Measurements from ENCODE around the gene ANGPT4.
A peak's percentile ranks its signal among the peaks of the same experiment; 100 is the strongest.

The ANGPT4 gene, protein sequence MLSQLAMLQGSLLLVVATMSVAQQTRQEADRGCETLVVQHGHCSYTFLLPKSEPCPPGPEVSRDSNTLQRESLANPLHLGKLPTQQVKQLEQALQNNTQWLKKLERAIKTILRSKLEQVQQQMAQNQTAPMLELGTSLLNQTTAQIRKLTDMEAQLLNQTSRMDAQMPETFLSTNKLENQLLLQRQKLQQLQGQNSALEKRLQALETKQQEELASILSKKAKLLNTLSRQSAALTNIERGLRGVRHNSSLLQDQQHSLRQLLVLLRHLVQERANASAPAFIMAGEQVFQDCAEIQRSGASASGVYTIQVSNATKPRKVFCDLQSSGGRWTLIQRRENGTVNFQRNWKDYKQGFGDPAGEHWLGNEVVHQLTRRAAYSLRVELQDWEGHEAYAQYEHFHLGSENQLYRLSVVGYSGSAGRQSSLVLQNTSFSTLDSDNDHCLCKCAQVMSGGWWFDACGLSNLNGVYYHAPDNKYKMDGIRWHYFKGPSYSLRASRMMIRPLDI

DNA sequence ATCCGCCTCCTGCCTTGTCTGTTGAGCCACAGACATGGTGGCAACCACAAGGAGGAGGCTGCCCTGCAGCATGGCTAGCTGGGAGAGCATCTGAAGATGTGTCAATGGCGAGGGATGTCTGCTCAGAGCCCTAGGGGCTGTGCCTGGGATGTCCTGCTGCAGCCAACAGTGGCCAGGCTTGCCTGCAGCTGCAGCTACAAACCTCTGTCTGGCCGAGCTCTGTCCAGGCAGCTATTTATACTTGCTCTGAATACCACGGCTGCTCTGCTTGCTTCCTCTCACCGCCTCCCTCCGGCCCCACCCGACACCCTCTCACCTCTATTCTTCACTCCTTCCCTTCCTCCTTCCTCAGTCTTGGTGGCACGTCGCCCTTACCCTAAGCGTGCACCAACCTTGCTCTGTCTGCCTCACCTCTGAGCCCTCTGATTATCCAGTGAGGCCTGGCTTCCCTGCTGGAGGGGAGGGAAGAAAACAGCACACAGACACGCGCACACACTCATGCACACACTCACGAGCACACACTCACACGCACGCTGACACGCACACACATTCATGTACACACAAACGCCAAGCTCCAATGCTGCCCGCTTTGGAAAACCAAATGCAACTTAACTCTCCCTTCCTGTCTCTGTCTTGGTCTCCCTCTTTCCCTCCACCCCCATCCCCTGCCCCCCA is at the start of gene ANGPT4:
Gene ANGPT4, minus strand, starts transcription at position 210 of the 675 bp plus-strand sequence. Its CDS starts 120 bp downstream, at position 90.
- peak; percentile 22 for DNase-seq (ENCODE audit: low read depth)
- H3K4me3 ChIP-seq (ENCODE audit: low read depth, low read length), result no peak within 1 kb of the TSS
- TF ChIP-seq, protein P1, sequence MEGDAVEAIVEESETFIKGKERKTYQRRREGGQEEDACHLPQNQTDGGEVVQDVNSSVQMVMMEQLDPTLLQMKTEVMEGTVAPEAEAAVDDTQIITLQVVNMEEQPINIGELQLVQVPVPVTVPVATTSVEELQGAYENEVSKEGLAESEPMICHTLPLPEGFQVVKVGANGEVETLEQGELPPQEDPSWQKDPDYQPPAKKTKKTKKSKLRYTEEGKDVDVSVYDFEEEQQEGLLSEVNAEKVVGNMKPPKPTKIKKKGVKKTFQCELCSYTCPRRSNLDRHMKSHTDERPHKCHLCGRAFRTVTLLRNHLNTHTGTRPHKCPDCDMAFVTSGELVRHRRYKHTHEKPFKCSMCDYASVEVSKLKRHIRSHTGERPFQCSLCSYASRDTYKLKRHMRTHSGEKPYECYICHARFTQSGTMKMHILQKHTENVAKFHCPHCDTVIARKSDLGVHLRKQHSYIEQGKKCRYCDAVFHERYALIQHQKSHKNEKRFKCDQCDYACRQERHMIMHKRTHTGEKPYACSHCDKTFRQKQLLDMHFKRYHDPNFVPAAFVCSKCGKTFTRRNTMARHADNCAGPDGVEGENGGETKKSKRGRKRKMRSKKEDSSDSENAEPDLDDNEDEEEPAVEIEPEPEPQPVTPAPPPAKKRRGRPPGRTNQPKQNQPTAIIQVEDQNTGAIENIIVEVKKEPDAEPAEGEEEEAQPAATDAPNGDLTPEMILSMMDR (IDR thresholded peaks at IDR 0.05; ENCODE audit: low read depth, low read length), result no peak
- TF ChIP-seq, protein P2, sequence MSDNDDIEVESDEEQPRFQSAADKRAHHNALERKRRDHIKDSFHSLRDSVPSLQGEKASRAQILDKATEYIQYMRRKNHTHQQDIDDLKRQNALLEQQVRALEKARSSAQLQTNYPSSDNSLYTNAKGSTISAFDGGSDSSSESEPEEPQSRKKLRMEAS (IDR thresholded peaks at IDR 0.05; ENCODE audit: low read depth, low read length), result no peak
- TF ChIP-seq POLR2A (IDR thresholded peaks at IDR 0.05; ENCODE audit: extremely low read depth, insufficient read length) (no peak), MYC (IDR thresholded peaks at IDR 0.05; ENCODE audit: low read depth, low read length) (no peak)

DNA sequence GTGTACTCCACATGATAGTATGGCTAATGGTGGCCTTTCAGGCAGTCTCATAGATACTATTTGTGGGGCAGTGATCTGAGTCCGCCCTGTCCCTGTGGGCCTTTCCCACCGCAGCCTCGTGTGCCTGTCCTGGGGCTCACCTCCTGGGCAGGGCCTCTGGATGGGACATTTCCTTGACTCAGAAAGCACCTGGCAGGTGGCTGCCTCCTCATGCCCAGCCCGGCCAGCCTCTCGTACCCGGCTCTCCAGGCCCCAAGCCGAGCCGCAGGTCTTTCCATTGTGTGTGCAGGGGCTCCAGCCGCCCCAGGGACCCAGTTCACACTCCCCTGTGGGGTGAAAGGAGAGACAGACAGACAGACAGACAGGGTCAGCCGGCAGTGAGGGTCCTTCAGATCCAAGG is 47.7 kb upstream of the ANGPT4 start:
- DNase-seq (ENCODE audit: low read depth), result no peak
- no peak for TF ChIP-seq MYC (IDR thresholded peaks at IDR 0.05; ENCODE audit: low read depth, low read length)
- TF ChIP-seq POLR2A (IDR thresholded peaks at IDR 0.05; ENCODE audit: extremely low read depth, insufficient read length), result no peak
- TF ChIP-seq, protein P1 (IDR thresholded peaks at IDR 0.05; ENCODE audit: low read depth, low read length), result no peak
- TF ChIP-seq, protein P2 (IDR thresholded peaks at IDR 0.05; ENCODE audit: low read depth, low read length), result no peak
- no peak overlapping the region for H3K4me3 ChIP-seq (ENCODE audit: low read depth, low read length)

DNA sequence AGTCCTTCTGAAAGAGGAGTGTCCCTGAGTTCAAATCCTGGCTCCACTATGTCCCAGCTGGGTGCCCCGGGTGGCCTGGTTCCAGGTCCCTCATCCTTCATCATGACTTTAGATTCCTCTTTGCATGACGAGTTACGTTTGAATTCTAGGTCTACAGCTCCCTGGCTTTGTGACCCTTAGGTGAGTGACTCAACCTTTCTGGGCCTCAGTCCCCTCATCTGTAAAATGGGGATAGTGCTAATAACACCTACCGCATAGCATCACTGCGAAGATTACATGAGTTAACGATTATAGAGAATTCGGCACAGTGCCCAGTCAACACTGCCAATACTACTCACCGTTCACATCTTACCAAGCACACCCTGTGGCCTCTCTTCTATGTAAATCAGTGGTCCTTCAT is 46.5 kb upstream of the ANGPT4 start:
- no peak overlapping the region for H3K4me3 ChIP-seq (ENCODE audit: low read depth, low read length)
- TF ChIP-seq, protein P1 (IDR thresholded peaks at IDR 0.05; ENCODE audit: low read depth, low read length), result no peak
- TF ChIP-seq, protein P2 (IDR thresholded peaks at IDR 0.05; ENCODE audit: low read depth, low read length), result no peak
- TF ChIP-seq POLR2A (IDR thresholded peaks at IDR 0.05; ENCODE audit: extremely low read depth, insufficient read length) (no peak), MYC (IDR thresholded peaks at IDR 0.05; ENCODE audit: low read depth, low read length) (no peak)
- no peak for DNase-seq (ENCODE audit: low read depth)

DNA sequence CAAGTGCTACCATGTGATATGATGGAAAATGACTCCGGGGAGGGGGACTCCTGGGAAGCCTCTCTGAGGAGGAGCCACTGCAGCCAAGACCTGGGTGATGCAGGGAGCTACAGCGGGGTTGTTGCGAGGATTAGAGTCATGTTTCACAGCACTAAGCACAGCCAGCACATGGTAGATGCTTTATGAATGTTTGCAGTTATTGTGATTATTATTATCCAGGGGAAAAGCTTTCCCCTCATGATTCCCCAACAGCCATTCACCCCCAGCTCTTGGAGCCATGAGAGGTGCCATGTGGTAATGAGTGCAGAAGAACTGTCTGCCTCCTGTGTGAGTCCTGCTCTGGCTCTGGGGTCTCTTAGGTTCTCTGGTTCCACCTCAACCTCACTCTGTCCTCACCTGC is 46.1 kb upstream of the ANGPT4 start:
- TF ChIP-seq, protein P2 (IDR thresholded peaks at IDR 0.05; ENCODE audit: low read depth, low read length), result no peak
- TF ChIP-seq, protein P1 (IDR thresholded peaks at IDR 0.05; ENCODE audit: low read depth, low read length), result no peak
- no peak for TF ChIP-seq MYC (IDR thresholded peaks at IDR 0.05; ENCODE audit: low read depth, low read length)
- no peak for TF ChIP-seq POLR2A (IDR thresholded peaks at IDR 0.05; ENCODE audit: extremely low read depth, insufficient read length)
- H3K4me3 ChIP-seq (ENCODE audit: low read depth, low read length), result no peak overlapping the region
- DNase-seq (ENCODE audit: low read depth), result no peak

DNA sequence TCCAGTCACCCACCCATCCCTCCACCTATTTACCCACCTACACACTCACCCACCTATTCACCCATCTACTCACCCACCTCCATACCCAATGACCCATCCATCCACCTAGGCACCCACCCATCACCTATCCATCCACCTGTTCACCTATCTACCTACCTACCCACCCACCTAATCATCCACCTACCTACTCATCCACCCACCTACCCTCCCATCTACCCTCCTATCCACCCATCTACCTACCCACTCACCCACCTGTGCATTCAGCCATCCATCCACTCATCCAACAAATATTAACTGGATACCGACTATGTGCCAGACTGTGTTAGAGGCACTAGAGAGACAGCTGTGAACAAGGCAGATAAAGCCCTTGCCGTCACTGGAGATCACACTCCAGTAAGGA is 45.6 kb upstream of the ANGPT4 start:
- no peak for DNase-seq (ENCODE audit: low read depth)
- no peak overlapping the region for H3K4me3 ChIP-seq (ENCODE audit: low read depth, low read length)
- TF ChIP-seq POLR2A (IDR thresholded peaks at IDR 0.05; ENCODE audit: extremely low read depth, insufficient read length) (no peak), MYC (IDR thresholded peaks at IDR 0.05; ENCODE audit: low read depth, low read length) (no peak)
- TF ChIP-seq, protein P2 (IDR thresholded peaks at IDR 0.05; ENCODE audit: low read depth, low read length), result no peak
- TF ChIP-seq, protein P1 (IDR thresholded peaks at IDR 0.05; ENCODE audit: low read depth, low read length), result no peak
